ENCODE results near the gene LCK. TPM values are rescaled to one million over a fixed set of nuclear protein-coding genes. Genes with fewer than 3 reads are reported as not detected.

The LCK gene
- total RNA-seq, 1 experiment from 2014 or later = 37.6 TPM

- no peaks in the 10 kb centered on the region for H3K79me2 ChIP-seq (ENCODE audit: insufficient read depth, low read length)
- H4K8ac ChIP-seq (replicated peaks; ENCODE audit: insufficient read length, low read depth, low read length) = no peak overlapping the region
- peak overlapping the region in 1 of 3 experiments; percentile 95; a peak in 2 of 7 replicates for H3K27ac Mint-ChIP-seq
- H3K4me2 ChIP-seq (ENCODE audit: insufficient read depth, insufficient read length, low read length) = peak overlapping the region; percentile 75
- H2BK5ac ChIP-seq (ENCODE audit: insufficient read length, low read length) = no peak overlapping the region
- TF ChIP-seq, protein P1, sequence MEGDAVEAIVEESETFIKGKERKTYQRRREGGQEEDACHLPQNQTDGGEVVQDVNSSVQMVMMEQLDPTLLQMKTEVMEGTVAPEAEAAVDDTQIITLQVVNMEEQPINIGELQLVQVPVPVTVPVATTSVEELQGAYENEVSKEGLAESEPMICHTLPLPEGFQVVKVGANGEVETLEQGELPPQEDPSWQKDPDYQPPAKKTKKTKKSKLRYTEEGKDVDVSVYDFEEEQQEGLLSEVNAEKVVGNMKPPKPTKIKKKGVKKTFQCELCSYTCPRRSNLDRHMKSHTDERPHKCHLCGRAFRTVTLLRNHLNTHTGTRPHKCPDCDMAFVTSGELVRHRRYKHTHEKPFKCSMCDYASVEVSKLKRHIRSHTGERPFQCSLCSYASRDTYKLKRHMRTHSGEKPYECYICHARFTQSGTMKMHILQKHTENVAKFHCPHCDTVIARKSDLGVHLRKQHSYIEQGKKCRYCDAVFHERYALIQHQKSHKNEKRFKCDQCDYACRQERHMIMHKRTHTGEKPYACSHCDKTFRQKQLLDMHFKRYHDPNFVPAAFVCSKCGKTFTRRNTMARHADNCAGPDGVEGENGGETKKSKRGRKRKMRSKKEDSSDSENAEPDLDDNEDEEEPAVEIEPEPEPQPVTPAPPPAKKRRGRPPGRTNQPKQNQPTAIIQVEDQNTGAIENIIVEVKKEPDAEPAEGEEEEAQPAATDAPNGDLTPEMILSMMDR (conservative IDR thresholded peaks at IDR 0.05) = no peak
- no peak overlapping the region for H4K91ac ChIP-seq (ENCODE audit: insufficient read length, low read depth, low read length)
- H3K27ac ChIP-seq (ENCODE audit: insufficient read length, low read depth, low read length) = no peak overlapping the region
- no peak overlapping the region for H2BK20ac ChIP-seq (ENCODE audit: low read depth, low read length, poor library complexity, severe bottlenecking)
- H3K4me3 Mint-ChIP-seq = peak overlapping the region; percentile 82 to 92
- no peak overlapping the region for H2AFZ ChIP-seq (ENCODE audit: low read length)
- no CpG with 5 or more reads among the region's 4 CpGs for WGBS (ENCODE audit: extremely low coverage, insufficient read length, low lambda C conversion rate)
- no peaks in the 10 kb centered on the region for H3K9me3 Mint-ChIP-seq
- no peaks in the 10 kb centered on the region for H3K27me3 ChIP-seq (ENCODE audit: insufficient read depth, low read length)
- no peak overlapping the region for H3K56ac ChIP-seq (ENCODE audit: insufficient read length, low read depth, low read length)
- DNase-seq = no peak
- H3K4me1 ChIP-seq (ENCODE audit: insufficient read depth, low read length) = no peaks in the 10 kb centered on the region; the same call in 1 of the 2 replicates
- H3K9me3 ChIP-seq (ENCODE audit: control insufficient read depth, low read depth, low read length) = no peaks in the 10 kb centered on the region
- H4K20me1 ChIP-seq (ENCODE audit: control insufficient read depth, insufficient read depth, insufficient read length) = no peaks in the 10 kb centered on the region
- H2AK5ac ChIP-seq (ENCODE audit: insufficient read length, low read length) = no peak overlapping the region
- no peak overlapping the region for H2BK12ac ChIP-seq (ENCODE audit: insufficient read length, low read depth, low read length)
- peak overlapping the region; percentile 46 for H3K9ac ChIP-seq (ENCODE audit: extremely low read depth, insufficient read length, low read length)
- H3K27me3 Mint-ChIP-seq (ENCODE audit: low read depth) = peaks cover 4% of the 10 kb centered on the region
- no peak overlapping the region for H4K5ac ChIP-seq (ENCODE audit: insufficient read length, low read depth, low read length)
- H2BK15ac ChIP-seq (ENCODE audit: low read depth, low read length) = no peak overlapping the region
- peaks cover 17% of the 10 kb centered on the region for H3K23me2 ChIP-seq (ENCODE audit: insufficient read length, low read depth, low read length, poor library complexity, severe bottlenecking)
- H3K14ac ChIP-seq (ENCODE audit: insufficient read depth, low read length) = no peak overlapping the region
- H3K36me3 Mint-ChIP-seq (ENCODE audit: insufficient read depth in 1 of 3, low read depth in 3 of 3) = peaks cover 0 to 14% (median 2%) of the 10 kb centered on the region in 3 experiments; a peak in 2 of 7 replicates
- no peaks in the 10 kb centered on the region for H3K79me1 ChIP-seq (ENCODE audit: insufficient read depth, low read depth, low read length, poor library complexity, severe bottlenecking)
- H3K23ac ChIP-seq (ENCODE audit: insufficient read length, low read depth, low read length) = no peak overlapping the region
- H3K18ac ChIP-seq (ENCODE audit: insufficient read length, low read depth, low read length) = no peak overlapping the region
- no peak overlapping the region for H3T11ph ChIP-seq (ENCODE audit: low read length)
- H3K4me1 Mint-ChIP-seq = peaks cover 21 to 23% of the 10 kb centered on the region in 2 experiments
- H2BK120ac ChIP-seq (ENCODE audit: low read depth, low read length, poor library complexity, severe bottlenecking) = no peak overlapping the region
- no peak overlapping the region for H3K4ac ChIP-seq (ENCODE audit: low read depth, low read length)
These were observed 11.7 kb upstream of the LCK start for GRCh38 chr1:32239337-32239736.

All from H9 (cell line).